Liver (tissue), 9 donors: ENCODE measurements around the gene COMMD1. TPM values are rescaled to one million over a fixed set of nuclear protein-coding genes. Genes with fewer than 3 reads are reported as not detected.
A peak's percentile ranks its signal among the peaks of the same experiment; 100 is the strongest.

ENCODE experiments used
- DNase-seq: peaks from one replicate; pipeline ENCODE4 v3.0.0-alpha.2; 2017; ENCODE audit warnings: low spot score
- H3K27ac ChIP-seq, 2 donors: one replicate each; pipeline ENCODE4 v1.7.0; 2013; ENCODE audit warnings: inconsistent platforms in 2 of 2, low read length in 2 of 2, control low read depth in 1 of 2, low read depth in 1 of 2, mild to moderate bottlenecking in 1 of 2
- H3K27me3 ChIP-seq, 4 donors: one replicate each; pipeline versions ENCODE4 v1.6.1 to v1.7.0; 2013; ENCODE audit warnings: low read length in 3 of 4, inconsistent platforms in 1 of 4, mild to moderate bottlenecking in 1 of 4, moderate library complexity in 1 of 4; ENCODE audit not compliant: control insufficient read depth in 4 of 4, insufficient read depth in 4 of 4
- H3K36me3 ChIP-seq, 4 donors: one replicate each; pipeline versions ENCODE4 v1.6.1 to v1.7.0; 2013; ENCODE audit warnings: low read length in 3 of 4, mild to moderate bottlenecking in 3 of 4, low read depth in 1 of 4, moderate library complexity in 1 of 4; ENCODE audit not compliant: control insufficient read depth in 4 of 4, insufficient read depth in 3 of 4
- H3K4me1 ChIP-seq, 4 donors: one replicate each; pipeline versions ENCODE4 v1.6.1 to v1.7.0; 2013; ENCODE audit warnings: low read length in 3 of 4, mild to moderate bottlenecking in 3 of 4, moderate library complexity in 1 of 4; ENCODE audit not compliant: control insufficient read depth in 4 of 4, insufficient read depth in 4 of 4
- H3K4me3 ChIP-seq, 3 donors: one replicate each; pipeline versions ENCODE4 v1.6.1 to v1.7.0; 2013; ENCODE audit warnings: low read length in 3 of 3, control low read depth in 1 of 3, low read depth in 1 of 3, mild to moderate bottlenecking in 1 of 3
- H3K9ac ChIP-seq, 2 donors: one replicate each; pipeline ENCODE4 v1.7.0; 2013; ENCODE audit warnings: low read length in 2 of 2, mild to moderate bottlenecking in 2 of 2, moderate library complexity in 2 of 2, control low read depth in 1 of 2, low read depth in 1 of 2
- H3K9me3 ChIP-seq, 4 donors: one replicate each; pipeline versions ENCODE4 v1.6.1 to v1.7.0; 2013; ENCODE audit warnings: low read length in 3 of 4; ENCODE audit not compliant: control insufficient read depth in 4 of 4
- CTCF ChIP-seq: fragments of 150-350 bp; IDR thresholded peaks from 2 replicates; pipeline ENCODE4 v1.5.1; 2017; ENCODE audit warnings: improper control_type of control experiment, low read depth, low read length; ENCODE audit not compliant: missing input control
- EGR1 ChIP-seq, 2 donors: IDR thresholded peaks; 2 replicates each; pipeline ENCODE4 v1.6.1; 2016 to 2018; ENCODE audit warnings: antibody characterized with exemption in 2 of 2, low read depth in 2 of 2
- FOXA1 ChIP-seq: IDR thresholded peaks from 2 replicates; pipeline ENCODE4 v1.6.1; 2016; ENCODE audit warnings: antibody characterized with exemption
- FOXA2 ChIP-seq: IDR thresholded peaks from 2 replicates; pipeline ENCODE4 v1.6.1; 2016; ENCODE audit warnings: antibody characterized with exemption
- GABPA ChIP-seq, 2 donors: IDR thresholded peaks in 1 of 2; conservative IDR thresholded peaks in 1 of 2; 2 replicates each; pipeline ENCODE4 v1.6.1; 2016; ENCODE audit warnings: antibody characterized with exemption in 2 of 2, mild to moderate bottlenecking in 1 of 2, moderate library complexity in 1 of 2
- HNF4A ChIP-seq, 2 donors: conservative IDR thresholded peaks; 2 replicates each; pipeline ENCODE4 v1.6.1; 2016; ENCODE audit warnings: antibody characterized with exemption in 2 of 2, mild to moderate bottlenecking in 2 of 2
- HNF4G ChIP-seq: IDR thresholded peaks from 2 replicates; pipeline ENCODE4 v1.6.1; 2016; ENCODE audit warnings: antibody characterized with exemption
- JUND ChIP-seq, 2 donors: IDR thresholded peaks; 2 replicates each; pipeline ENCODE4 v1.6.1; 2016; ENCODE audit warnings: antibody characterized with exemption in 2 of 2
- MAX ChIP-seq: IDR thresholded peaks from 2 replicates; pipeline ENCODE4 v1.6.1; 2016; ENCODE audit warnings: antibody characterized with exemption
- RAD21 ChIP-seq, 2 donors: IDR thresholded peaks; 2 replicates each; pipeline ENCODE4 v1.6.1; 2016; ENCODE audit warnings: antibody characterized with exemption in 2 of 2, mild to moderate bottlenecking in 2 of 2
- REST ChIP-seq: IDR thresholded peaks from 2 replicates; pipeline ENCODE4 v1.6.1; 2016; ENCODE audit warnings: antibody characterized with exemption, mild to moderate bottlenecking
- RXRA ChIP-seq, 2 donors: IDR thresholded peaks; 2 replicates each; pipeline ENCODE4 v1.6.1; 2017 to 2018; ENCODE audit warnings: antibody characterized with exemption in 2 of 2, mild to moderate bottlenecking in 1 of 2
- SP1 ChIP-seq: IDR thresholded peaks from 2 replicates; pipeline ENCODE4 v1.6.1; 2018; ENCODE audit warnings: antibody characterized with exemption, mild to moderate bottlenecking
- TAF1 ChIP-seq: conservative IDR thresholded peaks from 2 replicates; pipeline ENCODE4 v1.6.1; 2016; ENCODE audit warnings: antibody characterized with exemption, mild to moderate bottlenecking
- YY1 ChIP-seq: IDR thresholded peaks from 2 replicates; pipeline ENCODE4 v1.6.1; 2016; ENCODE audit warnings: antibody characterized with exemption, mild to moderate bottlenecking
- ZBTB33 ChIP-seq: IDR thresholded peaks from 2 replicates; pipeline ENCODE4 v1.6.1; 2016; ENCODE audit warnings: antibody characterized with exemption
- WGBS: extraction: QIAGEN DNeasy Blood & Tissue Kit; methylation state at CpG from one replicate; pipeline ENCODE4 v1.1.7; 2013; 5-methylcytosine and 5-hydroxymethylcytosine counted together
- polyA plus RNA-seq, 2 donors: library from polyadenylated mRNA; stranded (reverse) in 1 of 2; unstranded in 1 of 2; fragments of 200-250 nt in 1 of 2; fragments of >200 nt in 1 of 2; fragmentation: Nextera tagmentation in 1 of 2; extraction: Ambion mirVana in 1 of 2; gene quantifications; one replicate each; pipeline versions ENCODE4 v1.2.1 to v1.2.3, GENCODE V29; 2013 to 2015
- total RNA-seq, 2 donors: library from RNA; depleted of rRNA; stranded (reverse); fragments of >200 nt; gene quantifications; one replicate each; pipeline ENCODE4 v1.2.3, GENCODE V29; 2014
- donor health status: healthy.
- donor health status: healthy.
- donor health status: healthy.
- donor health status: healthy.
- donor health status: healthy.

Gene COMMD1
- total and polyA plus RNA-seq, 4 donors = 17.4 to 47.9 (median 20.7) TPM

GRCh38 chr2:61888267-61889055 lies 17.0 kb upstream of the COMMD1 start, which contains the start of gene CCT4:
Gene CCT4, minus strand, starts transcription at chr2:61888656. Its CDS starts 149 bp downstream, at chr2:61888507.
- peak within 1 kb of the TSS; percentile 97 to 99 for H3K27ac ChIP-seq
- peak within 1 kb of the TSS; percentile 78 to 99 (median 92) for H3K4me3 ChIP-seq
- peak within 1 kb of the TSS; percentile 96 to 100 for H3K9ac ChIP-seq
- peaks cover 3 to 11% (median 8%) of the 10 kb centered on the region in 4 donors for H3K36me3 ChIP-seq
- WGBS = under 1% methylated on average over 74 of the region's 74 CpGs
- H3K4me1 ChIP-seq = peaks cover 1 to 18% (median 8%) of the 10 kb centered on the region in 4 donors
- DNase-seq = peak; percentile 98
- TF ChIP-seq SP1 = peak; percentile 50
- TF ChIP-seq TAF1 = peak; percentile 83
- TF ChIP-seq FOXA2 = no peak
- TF ChIP-seq JUND (IDR thresholded peaks at IDR 0.05) = no peak
- peak; percentile 42 for TF ChIP-seq MAX
- TF ChIP-seq GABPA (IDR thresholded peaks at IDR 0.05 in 1 of 2, conservative IDR thresholded peaks at IDR 0.05 in 1 of 2) = peak in 1 of 2 donors; percentile 80
- no peak for TF ChIP-seq HNF4A (conservative IDR thresholded peaks at IDR 0.05)
- peak; percentile 82 to 94 for TF ChIP-seq EGR1 (IDR thresholded peaks at IDR 0.05; ENCODE audit: low read depth in 2 of 2)
- no peak for TF ChIP-seq CTCF
- no peak for TF ChIP-seq RXRA (IDR thresholded peaks at IDR 0.05)
- TF ChIP-seq RAD21 (IDR thresholded peaks at IDR 0.05) = no peak
- TF ChIP-seq HNF4G = no peak
- TF ChIP-seq ZBTB33 = peak; percentile 31
- TF ChIP-seq FOXA1 = peak; percentile 46
- TF ChIP-seq YY1 = peak; percentile 90
- TF ChIP-seq REST = peak; percentile 82
- H3K9me3 ChIP-seq = no peaks in the 10 kb centered on the region
- H3K27me3 ChIP-seq = no peaks in the 10 kb centered on the region
